ENCODE measurements around the gene OSBPL1A. TPM values are rescaled to one million over a fixed set of nuclear protein-coding genes. Genes with fewer than 3 reads are reported as not detected.

Gene OSBPL1A
- total RNA-seq, 2 donors from 2014 or later, result 57.0 to 86.7 TPM

DNA sequence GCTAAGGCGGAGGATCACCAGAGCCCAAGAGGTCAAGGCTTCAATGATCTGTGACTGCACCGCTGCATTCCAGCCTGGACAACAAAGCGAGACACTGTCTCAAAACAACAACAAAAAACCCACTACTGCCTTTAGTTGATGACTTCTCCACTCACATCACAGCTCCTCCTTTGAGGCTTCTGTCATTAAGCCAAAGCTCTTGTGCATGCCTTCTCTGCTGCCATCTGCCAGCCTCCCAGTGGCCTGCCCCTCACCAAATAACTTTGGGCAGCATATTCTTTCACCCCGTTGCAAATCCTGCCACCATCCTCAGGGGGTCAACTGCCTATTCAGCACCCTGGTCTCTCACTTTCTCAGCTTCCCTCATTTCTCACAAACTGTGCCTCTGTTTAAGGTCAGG is 27.5 kb downstream of the OSBPL1A start:
- Histone ChIP-seq H3K4me3 (no peak overlapping the region), H3K36me3 (no peaks in the 10 kb centered on the region), H3K27me3 (no peaks in the 10 kb centered on the region), H3K27ac (no peak overlapping the region), H3K4me1 (no peaks in the 10 kb centered on the region), H3K9me3 (no peaks in the 10 kb centered on the region)
- TF ChIP-seq, protein P1, sequence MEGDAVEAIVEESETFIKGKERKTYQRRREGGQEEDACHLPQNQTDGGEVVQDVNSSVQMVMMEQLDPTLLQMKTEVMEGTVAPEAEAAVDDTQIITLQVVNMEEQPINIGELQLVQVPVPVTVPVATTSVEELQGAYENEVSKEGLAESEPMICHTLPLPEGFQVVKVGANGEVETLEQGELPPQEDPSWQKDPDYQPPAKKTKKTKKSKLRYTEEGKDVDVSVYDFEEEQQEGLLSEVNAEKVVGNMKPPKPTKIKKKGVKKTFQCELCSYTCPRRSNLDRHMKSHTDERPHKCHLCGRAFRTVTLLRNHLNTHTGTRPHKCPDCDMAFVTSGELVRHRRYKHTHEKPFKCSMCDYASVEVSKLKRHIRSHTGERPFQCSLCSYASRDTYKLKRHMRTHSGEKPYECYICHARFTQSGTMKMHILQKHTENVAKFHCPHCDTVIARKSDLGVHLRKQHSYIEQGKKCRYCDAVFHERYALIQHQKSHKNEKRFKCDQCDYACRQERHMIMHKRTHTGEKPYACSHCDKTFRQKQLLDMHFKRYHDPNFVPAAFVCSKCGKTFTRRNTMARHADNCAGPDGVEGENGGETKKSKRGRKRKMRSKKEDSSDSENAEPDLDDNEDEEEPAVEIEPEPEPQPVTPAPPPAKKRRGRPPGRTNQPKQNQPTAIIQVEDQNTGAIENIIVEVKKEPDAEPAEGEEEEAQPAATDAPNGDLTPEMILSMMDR (IDR thresholded peaks at IDR 0.05), result no peak
- DNase-seq (ENCODE audit: low spot score), result no peak

DNA sequence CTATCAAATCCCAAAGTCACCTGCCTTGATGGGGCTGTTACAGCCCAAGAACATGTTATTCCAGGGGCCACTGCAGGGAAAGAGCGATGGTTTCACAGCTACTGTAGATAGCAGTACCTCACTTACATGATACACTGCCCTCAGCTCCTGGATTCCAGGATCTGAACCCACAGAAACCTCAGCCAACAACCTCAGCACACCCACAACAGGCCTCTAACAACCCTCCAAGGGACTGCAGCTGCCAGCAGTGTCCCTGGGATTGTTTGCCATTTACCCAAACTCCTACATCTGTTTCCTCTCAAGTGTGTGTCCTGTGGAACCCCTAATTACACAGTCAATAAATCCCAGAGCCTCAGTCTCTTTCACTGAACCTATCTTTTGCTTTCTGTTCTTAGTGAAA is 28.2 kb downstream of the OSBPL1A start:
- no peaks in the 10 kb centered on the region for H3K27me3 ChIP-seq
- no peaks in the 10 kb centered on the region for H3K4me1 ChIP-seq
- no peaks in the 10 kb centered on the region for H3K36me3 ChIP-seq
- TF ChIP-seq, protein P1 (IDR thresholded peaks at IDR 0.05), result no peak
- no peak overlapping the region for H3K27ac ChIP-seq
- DNase-seq (ENCODE audit: low spot score), result no peak
- no peaks in the 10 kb centered on the region for H3K9me3 ChIP-seq
- H3K4me3 ChIP-seq, result no peak overlapping the region

DNA sequence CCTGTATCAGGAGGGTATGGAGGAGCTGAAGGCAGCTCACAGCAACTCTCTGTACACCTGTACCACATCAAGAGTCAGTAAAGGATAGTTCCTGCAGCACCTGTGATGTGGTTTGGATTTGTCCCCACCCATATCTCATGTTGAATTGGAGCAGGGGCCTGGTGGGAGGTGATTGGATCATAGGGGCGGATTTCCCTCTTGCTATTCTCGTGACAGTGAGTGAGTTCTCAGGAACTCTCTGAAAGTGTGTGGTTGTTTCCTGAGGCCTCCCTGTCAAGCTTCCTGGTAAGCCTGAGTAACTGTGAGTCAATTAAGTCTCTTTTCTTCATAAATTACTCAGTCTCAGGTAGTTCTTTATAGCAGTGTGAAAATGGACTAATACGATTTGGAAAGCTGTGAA is 28.9 kb downstream of the OSBPL1A start:
- Histone ChIP-seq H3K4me3 (no peak overlapping the region), H3K27me3 (no peaks in the 10 kb centered on the region), H3K9me3 (no peaks in the 10 kb centered on the region), H3K4me1 (no peaks in the 10 kb centered on the region), H3K27ac (no peak overlapping the region), H3K36me3 (no peaks in the 10 kb centered on the region)
- TF ChIP-seq, protein P1 (IDR thresholded peaks at IDR 0.05), result no peak
- DNase-seq (ENCODE audit: low spot score), result no peak

DNA sequence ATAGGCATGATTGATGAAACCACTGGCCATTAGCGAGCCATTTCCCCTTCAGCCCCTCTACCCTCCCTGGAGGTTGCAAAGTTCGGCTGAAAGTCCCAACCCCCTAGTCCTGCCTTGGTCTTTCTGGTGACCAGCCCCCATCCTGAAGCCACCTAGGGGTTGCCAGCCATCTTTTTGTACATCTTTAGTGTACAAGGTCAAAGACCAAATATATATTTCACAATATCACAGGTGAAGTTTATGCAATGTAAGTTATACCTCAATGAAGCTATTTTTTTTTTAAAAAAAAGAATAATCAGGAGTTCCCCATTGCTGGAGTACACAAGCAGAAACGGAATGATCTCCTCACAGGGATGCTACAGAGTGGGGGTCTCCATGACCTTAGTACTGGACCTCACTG is 31.3 kb downstream of the OSBPL1A start:
- no peak for DNase-seq (ENCODE audit: low spot score)
- no peaks in the 10 kb centered on the region for H3K9me3 ChIP-seq
- no peaks in the 10 kb centered on the region for H3K36me3 ChIP-seq
- TF ChIP-seq, protein P1 (IDR thresholded peaks at IDR 0.05), result no peak
- H3K4me1 ChIP-seq, result no peaks in the 10 kb centered on the region
- no peak overlapping the region for H3K4me3 ChIP-seq
- H3K27me3 ChIP-seq, result no peaks in the 10 kb centered on the region
- H3K27ac ChIP-seq, result no peak overlapping the region

DNA sequence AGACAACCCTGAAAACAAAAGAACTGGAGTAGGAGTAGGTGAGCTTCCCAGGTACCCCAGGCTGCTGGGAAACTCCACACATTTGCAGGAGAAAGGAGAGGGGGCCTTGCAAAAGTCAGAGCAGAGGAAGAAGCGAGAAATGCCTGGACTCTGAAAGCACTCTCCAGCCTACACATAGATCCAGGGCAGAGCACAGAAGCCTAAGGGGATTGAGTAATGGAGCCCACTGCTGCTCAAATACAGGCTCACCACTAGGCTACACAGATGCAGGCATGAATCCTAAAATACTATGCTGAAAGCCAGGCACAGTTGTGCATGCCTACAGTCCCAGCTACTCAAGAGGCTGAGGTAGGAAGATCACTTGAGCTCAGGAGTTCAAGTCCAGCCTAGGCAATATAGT is 33.4 kb downstream of the OSBPL1A start:
- Histone ChIP-seq H3K9me3 (no peaks in the 10 kb centered on the region), H3K4me1 (no peaks in the 10 kb centered on the region), H3K27me3 (no peaks in the 10 kb centered on the region), H3K36me3 (no peaks in the 10 kb centered on the region), H3K4me3 (no peak overlapping the region), H3K27ac (no peak overlapping the region)
- TF ChIP-seq, protein P1 (IDR thresholded peaks at IDR 0.05), result no peak
- DNase-seq (ENCODE audit: low spot score), result no peak

DNA sequence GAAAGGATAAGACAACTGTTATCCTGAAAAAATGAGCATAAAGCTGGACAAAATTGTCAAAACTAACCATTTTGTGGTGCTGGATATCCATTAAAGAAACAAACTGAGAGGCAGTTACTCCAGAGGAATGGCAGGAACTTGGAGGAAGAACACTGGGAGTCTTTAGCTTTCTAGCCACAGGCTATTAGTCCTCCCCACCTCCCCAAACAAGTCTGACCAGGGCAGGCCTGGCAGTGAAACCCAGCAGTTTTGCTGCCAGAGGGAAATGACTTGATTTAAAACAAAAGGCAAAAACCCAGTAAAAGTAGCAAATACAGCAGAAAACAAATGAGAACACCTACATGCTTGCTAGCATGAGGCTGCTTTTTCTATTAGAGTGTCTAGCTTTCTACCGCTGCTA is 34.9 kb downstream of the OSBPL1A start:
- Histone ChIP-seq H3K4me1 (no peaks in the 10 kb centered on the region), H3K27me3 (no peaks in the 10 kb centered on the region), H3K9me3 (no peaks in the 10 kb centered on the region), H3K27ac (no peak overlapping the region), H3K36me3 (no peaks in the 10 kb centered on the region), H3K4me3 (no peak overlapping the region)
- DNase-seq (ENCODE audit: low spot score), result no peak
- TF ChIP-seq, protein P1 (IDR thresholded peaks at IDR 0.05), result no peak

All from right atrium auricular region (tissue), 2 donors.